ENCODE measurements around the gene RSRC1. TPM values are rescaled to one million over a fixed set of nuclear protein-coding genes. Genes with fewer than 3 reads are reported as not detected.

RSRC1 gene
- total and polyA plus RNA-seq, 2 of the 13 experiments (the other 11 are each of a cell fraction or from before 2014, with no cell fraction given) = 4.9 to 63.0 TPM

DNA sequence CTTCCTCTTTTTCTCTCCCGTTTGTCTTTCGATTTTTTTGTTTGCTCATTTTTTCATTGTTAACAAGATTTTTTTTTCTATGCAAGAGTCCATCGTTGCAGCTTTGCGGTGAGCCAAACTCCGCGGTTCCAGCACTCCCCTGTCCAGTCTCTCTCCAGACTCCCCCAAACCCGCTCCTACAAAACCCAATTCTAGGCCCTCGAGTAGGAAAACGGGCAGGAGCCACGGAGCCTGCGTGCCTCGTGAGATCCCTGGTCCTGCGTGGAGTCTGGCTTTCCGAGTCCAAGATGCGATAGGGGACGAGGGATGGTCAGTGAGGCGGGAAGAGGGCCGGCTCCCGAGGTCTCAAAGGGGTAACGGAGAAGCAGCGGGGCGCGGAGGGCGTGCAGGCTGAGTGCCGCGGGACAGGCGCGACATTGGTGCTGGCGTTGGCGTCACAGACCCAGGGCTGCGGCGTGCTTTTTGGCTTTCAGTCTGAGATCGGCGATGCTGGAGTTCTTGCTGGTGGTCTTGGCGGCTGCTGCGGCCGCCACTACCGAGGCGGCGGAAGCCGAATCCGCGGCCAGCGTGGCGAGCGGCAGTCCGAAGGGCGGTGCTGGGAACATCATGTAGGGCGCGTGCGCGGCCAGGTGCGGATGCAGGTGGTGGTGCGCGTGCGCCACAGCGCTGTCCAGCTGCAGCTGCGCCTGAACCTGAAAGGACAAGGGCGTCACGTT is 12.1 kb upstream of the RSRC1 start (continued):
- TF ChIP-seq, protein P1, sequence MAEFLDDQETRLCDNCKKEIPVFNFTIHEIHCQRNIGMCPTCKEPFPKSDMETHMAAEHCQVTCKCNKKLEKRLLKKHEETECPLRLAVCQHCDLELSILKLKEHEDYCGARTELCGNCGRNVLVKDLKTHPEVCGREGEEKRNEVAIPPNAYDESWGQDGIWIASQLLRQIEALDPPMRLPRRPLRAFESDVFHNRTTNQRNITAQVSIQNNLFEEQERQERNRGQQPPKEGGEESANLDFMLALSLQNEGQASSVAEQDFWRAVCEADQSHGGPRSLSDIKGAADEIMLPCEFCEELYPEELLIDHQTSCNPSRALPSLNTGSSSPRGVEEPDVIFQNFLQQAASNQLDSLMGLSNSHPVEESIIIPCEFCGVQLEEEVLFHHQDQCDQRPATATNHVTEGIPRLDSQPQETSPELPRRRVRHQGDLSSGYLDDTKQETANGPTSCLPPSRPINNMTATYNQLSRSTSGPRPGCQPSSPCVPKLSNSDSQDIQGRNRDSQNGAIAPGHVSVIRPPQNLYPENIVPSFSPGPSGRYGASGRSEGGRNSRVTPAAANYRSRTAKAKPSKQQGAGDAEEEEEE (CRISPR knock-in tag; IDR thresholded peaks at IDR 0.05; ENCODE audit: borderline replicate concordance) = no peak; the same call in 1 of the 2 replicates
- TF ChIP-seq, protein P2, sequence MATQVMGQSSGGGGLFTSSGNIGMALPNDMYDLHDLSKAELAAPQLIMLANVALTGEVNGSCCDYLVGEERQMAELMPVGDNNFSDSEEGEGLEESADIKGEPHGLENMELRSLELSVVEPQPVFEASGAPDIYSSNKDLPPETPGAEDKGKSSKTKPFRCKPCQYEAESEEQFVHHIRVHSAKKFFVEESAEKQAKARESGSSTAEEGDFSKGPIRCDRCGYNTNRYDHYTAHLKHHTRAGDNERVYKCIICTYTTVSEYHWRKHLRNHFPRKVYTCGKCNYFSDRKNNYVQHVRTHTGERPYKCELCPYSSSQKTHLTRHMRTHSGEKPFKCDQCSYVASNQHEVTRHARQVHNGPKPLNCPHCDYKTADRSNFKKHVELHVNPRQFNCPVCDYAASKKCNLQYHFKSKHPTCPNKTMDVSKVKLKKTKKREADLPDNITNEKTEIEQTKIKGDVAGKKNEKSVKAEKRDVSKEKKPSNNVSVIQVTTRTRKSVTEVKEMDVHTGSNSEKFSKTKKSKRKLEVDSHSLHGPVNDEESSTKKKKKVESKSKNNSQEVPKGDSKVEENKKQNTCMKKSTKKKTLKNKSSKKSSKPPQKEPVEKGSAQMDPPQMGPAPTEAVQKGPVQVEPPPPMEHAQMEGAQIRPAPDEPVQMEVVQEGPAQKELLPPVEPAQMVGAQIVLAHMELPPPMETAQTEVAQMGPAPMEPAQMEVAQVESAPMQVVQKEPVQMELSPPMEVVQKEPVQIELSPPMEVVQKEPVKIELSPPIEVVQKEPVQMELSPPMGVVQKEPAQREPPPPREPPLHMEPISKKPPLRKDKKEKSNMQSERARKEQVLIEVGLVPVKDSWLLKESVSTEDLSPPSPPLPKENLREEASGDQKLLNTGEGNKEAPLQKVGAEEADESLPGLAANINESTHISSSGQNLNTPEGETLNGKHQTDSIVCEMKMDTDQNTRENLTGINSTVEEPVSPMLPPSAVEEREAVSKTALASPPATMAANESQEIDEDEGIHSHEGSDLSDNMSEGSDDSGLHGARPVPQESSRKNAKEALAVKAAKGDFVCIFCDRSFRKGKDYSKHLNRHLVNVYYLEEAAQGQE (IDR thresholded peaks at IDR 0.05; ENCODE audit: borderline replicate concordance in 1 of 2, low read depth in 1 of 2, low read length in 2 of 2) = peak in 1 of 2 experiments; percentile 100
- TF ChIP-seq SRSF9 (IDR thresholded peaks at IDR 0.05; ENCODE audit: borderline replicate concordance, insufficient read depth, low read depth, low read length, poor library complexity, severe bottlenecking) (no peak), KLF15 (CRISPR knock-in tag; IDR thresholded peaks at IDR 0.05; ENCODE audit: borderline replicate concordance) (peak; percentile 80; the same call in 1 of the 2 replicates), SIN3B (IDR thresholded peaks at IDR 0.05; ENCODE audit: low read length) (no peak), ZFYVE20 (CRISPR knock-in tag; IDR thresholded peaks at IDR 0.05; ENCODE audit: borderline replicate concordance, low read depth) (peak; percentile 89; the same call in 1 of the 2 replicates), ZNF180 (CRISPR knock-in tag; IDR thresholded peaks at IDR 0.05; ENCODE audit: borderline replicate concordance, low read depth) (no peak; the same call in 1 of the 2 replicates), CREB1 (IDR thresholded peaks at IDR 0.05) (peak; percentile 36; the same call in 1 of the 2 replicates), CREB1 (CRISPR knock-in tag; IDR thresholded peaks at IDR 0.05) (no peak), STAT5B (CRISPR knock-in tag; IDR thresholded peaks at IDR 0.05) (peak; percentile 69; the same call in 1 of the 2 replicates), MTF2 (CRISPR knock-in tag; IDR thresholded peaks at IDR 0.05; ENCODE audit: borderline replicate concordance) (no peak), CAMTA2 (CRISPR knock-in tag; IDR thresholded peaks at IDR 0.05; ENCODE audit: borderline replicate concordance) (peak; percentile 52; the same call in 1 of the 2 replicates), ZNF605 (CRISPR knock-in tag; IDR thresholded peaks at IDR 0.05) (peak; percentile 96)
- TF ChIP-seq, protein P3, sequence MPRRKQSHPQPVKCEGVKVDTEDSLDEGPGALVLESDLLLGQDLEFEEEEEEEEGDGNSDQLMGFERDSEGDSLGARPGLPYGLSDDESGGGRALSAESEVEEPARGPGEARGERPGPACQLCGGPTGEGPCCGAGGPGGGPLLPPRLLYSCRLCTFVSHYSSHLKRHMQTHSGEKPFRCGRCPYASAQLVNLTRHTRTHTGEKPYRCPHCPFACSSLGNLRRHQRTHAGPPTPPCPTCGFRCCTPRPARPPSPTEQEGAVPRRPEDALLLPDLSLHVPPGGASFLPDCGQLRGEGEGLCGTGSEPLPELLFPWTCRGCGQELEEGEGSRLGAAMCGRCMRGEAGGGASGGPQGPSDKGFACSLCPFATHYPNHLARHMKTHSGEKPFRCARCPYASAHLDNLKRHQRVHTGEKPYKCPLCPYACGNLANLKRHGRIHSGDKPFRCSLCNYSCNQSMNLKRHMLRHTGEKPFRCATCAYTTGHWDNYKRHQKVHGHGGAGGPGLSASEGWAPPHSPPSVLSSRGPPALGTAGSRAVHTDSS (CRISPR knock-in tag; conservative IDR thresholded peaks at IDR 0.05) = no peak
- TF ChIP-seq, protein P4, sequence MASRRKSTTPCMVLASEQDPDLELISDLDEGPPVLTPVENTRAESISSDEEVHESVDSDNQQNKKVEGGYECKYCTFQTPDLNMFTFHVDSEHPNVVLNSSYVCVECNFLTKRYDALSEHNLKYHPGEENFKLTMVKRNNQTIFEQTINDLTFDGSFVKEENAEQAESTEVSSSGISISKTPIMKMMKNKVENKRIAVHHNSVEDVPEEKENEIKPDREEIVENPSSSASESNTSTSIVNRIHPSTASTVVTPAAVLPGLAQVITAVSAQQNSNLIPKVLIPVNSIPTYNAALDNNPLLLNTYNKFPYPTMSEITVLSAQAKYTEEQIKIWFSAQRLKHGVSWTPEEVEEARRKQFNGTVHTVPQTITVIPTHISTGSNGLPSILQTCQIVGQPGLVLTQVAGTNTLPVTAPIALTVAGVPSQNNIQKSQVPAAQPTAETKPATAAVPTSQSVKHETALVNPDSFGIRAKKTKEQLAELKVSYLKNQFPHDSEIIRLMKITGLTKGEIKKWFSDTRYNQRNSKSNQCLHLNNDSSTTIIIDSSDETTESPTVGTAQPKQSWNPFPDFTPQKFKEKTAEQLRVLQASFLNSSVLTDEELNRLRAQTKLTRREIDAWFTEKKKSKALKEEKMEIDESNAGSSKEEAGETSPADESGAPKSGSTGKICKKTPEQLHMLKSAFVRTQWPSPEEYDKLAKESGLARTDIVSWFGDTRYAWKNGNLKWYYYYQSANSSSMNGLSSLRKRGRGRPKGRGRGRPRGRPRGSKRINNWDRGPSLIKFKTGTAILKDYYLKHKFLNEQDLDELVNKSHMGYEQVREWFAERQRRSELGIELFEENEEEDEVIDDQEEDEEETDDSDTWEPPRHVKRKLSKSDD (CRISPR knock-in tag; IDR thresholded peaks at IDR 0.05; ENCODE audit: low read depth) = peak; percentile 32; the same call in 1 of the 2 replicates

All from HepG2 (cell line).